ENCODE results near the gene RERE.

GRCh38 chr1:8687538-8687937 is 129.9 kb downstream of the RERE start:
- TF ChIP-seq, protein P1, sequence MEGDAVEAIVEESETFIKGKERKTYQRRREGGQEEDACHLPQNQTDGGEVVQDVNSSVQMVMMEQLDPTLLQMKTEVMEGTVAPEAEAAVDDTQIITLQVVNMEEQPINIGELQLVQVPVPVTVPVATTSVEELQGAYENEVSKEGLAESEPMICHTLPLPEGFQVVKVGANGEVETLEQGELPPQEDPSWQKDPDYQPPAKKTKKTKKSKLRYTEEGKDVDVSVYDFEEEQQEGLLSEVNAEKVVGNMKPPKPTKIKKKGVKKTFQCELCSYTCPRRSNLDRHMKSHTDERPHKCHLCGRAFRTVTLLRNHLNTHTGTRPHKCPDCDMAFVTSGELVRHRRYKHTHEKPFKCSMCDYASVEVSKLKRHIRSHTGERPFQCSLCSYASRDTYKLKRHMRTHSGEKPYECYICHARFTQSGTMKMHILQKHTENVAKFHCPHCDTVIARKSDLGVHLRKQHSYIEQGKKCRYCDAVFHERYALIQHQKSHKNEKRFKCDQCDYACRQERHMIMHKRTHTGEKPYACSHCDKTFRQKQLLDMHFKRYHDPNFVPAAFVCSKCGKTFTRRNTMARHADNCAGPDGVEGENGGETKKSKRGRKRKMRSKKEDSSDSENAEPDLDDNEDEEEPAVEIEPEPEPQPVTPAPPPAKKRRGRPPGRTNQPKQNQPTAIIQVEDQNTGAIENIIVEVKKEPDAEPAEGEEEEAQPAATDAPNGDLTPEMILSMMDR (IDR thresholded peaks at IDR 0.05; ENCODE audit: insufficient read depth, low read length, poor library complexity, severe bottlenecking), result no peak
- TF ChIP-seq EZH2phosphoT487 (conservative IDR thresholded peaks at IDR 0.05; ENCODE audit: low read length), result no peak

Data from SU-DHL-6 (cell line).